DMS53 treated with DMSO at 0.1 percent for 48 hours (cell line): Measurements from ENCODE around the gene TSPYL4.
A peak's percentile ranks its signal among the peaks of the same experiment; 100 is the strongest.

Experiments used
- DNase-seq: peaks from one replicate; lab custom pipeline; 2025; ENCODE audit not compliant: unreplicated experiment; lab: John Stamatoyannopoulos, UW

Gene TSPYL4

DNA sequence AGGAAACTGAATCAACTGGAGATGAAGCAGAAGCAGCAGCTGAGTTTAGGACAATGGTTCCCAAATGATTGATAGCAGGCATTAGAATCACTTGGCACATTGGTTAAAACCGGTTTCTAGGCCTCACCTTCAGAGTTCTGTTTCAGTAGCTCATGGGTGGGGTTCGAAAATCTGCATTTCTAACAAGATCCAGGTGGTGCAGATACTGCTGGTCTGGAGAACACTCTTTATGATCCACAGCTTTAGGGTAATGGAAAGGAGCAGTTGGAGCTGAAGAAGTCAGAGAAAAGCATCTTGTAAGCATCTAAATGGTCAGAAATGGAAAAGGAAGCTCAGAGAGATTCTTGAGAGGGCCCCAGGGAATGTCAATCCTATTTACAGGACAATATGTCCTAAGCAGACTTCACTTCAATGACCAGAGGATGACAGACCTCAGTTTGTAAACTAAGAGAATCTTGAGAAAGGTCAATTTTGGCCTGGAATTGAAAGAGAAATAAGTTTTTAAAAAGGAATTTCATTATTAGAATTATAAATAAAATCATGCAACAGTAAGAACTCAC lies 17.4 kb upstream of the TSPYL4 start:
- no peak for DNase-seq

- peak; percentile 74 for DNase-seq
Observed at GRCh38 chr6:116268589-116269293, 14.9 kb upstream of the TSPYL4 start.

DNA sequence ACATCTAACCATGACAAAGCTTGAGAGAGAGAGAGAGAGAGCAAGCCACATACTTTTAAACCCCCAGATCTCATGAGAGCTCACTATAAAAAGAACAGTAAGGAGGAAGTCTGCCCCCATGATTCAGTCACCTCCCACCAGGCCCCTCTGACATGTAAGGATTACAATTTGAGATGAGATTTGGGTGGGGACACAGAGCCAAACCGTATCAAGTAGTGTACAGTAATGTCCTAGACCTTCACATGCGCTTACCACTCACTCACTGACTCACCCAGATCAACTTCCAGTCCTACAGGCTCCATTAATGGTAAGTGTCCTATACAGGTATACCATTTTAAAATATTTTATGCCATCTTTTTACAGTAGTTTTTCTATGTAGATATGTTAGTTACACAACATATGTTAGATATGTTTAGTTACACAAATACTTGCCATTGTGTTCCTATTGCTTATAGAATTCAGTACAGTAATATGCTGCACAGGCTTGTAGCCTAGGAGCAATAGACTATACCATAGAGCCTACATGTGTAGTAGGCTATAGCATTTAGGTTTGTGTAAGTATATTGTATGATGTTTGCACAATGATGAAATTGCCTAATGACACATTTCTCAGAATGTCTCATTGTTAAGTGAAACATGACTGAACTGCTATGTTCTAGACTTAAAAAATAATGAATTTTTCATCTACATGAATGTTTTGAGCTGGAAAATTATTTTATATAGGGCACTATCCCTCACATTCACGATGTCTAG lies 14.1 kb upstream of the TSPYL4 start:
- no peak for DNase-seq

GRCh38 chr6:116266803-116267202 lies 12.9 kb upstream of the TSPYL4 start:
- DNase-seq: no peak

DNA sequence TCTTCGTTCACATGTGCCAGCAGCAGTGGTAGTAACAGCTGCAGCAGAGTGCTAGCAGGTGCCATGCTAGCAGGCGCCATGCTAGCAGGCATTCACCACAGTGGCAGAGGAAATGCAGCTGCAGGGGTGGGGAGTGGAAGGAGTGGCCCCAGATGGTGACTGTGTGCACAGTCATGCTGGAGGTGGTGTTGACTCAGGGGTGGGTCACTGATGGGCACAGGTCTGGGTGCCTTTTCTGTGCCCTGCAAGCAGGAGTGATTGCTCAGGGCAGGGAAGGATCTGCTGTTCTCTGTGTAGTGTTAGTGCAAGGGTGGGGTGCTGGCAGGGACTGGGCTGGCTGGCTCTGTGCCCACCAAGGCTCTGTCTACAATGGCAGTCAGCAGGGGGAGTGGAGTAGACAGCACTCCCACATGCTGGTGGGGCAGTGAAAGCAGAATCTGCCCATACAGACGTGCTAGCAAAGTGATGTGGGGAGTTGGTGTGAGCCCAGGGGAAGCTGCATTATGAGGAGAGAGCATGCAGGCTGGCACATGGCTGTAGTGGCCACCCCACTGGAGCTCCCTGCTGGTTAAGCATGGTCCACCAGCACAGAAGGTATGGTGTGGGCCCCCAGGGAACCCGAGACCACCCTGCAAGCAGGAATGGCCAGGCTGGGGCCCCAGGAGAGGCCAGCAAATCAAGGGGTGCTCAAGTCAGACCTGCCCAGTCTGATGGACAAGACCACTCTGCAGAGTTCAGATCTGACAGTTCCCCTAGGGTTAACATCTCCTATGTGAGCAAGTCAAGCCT lies 11.4 kb upstream of the TSPYL4 start:
- no peak for DNase-seq

- DNase-seq: no peak
Observed at GRCh38 chr6:116263353-116263752, 9.5 kb upstream of the TSPYL4 start.

GRCh38 chr6:116258520-116258919 lies 4.6 kb upstream of the TSPYL4 start:
- no peak for DNase-seq

DNA sequence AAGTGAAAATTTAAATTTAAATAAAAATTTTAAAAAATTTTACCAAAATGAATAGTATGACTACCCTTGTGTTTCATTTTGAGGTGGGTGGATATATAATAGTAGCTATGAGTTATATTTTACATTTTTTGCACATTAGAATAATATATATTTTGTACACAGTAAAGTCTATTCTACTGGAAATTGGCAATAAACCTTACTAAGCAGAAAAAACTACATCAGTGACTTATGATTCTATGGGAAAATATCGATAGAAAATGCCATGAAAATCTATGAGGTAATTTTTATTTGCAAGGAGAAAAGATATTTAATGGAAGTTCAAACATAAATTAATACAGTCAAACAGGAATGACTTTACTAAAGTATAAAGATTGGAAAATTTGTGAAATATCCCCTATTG lies 2.8 kb upstream of the TSPYL4 start:
- DNase-seq: no peak

DNA sequence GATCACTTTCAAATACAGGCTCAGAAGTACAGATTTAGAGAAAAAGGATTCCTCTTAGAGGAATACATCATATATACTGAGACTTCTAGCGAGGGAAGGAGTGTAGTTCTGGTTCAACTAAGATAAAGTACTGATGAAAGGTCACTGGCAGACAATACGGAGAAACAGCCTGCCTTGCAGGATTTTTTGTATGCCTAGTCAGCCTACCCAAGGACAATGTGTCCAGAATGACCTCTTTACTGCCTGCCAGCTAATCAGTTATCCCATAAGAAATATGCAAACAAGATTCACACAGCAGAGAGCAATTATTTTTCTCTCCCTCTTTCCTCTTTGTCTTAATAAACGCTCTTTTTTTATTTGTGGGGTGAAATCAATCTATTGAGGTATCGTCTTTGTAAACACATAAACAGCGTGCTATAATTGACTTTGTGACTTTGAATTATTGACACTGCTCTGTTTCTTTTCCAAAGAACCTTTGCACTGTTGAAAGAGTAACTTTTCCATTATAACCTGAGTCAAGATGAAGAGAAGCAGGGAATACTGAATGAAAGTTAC lies 1.4 kb upstream of the TSPYL4 start:
- DNase-seq: no peak

- no peak for DNase-seq
Observed at GRCh38 chr6:116254297-116255056, 602 bp upstream of the TSPYL4 start.

DNA sequence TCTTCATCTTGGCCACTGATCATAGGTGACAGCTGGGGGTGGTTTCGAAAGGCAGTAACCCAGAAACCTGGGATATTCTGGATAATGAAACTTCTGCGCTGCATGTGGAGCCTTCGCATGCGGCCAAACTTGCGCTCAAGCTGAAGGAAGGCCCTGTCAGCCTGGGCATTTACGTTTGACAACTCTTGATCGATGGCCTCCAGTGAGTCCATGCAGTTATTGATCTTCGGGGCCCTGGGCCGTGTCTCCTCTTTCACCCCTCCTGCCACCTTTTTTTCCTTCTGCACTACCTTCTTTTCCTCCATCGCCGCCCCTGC lies 729 bp downstream of the TSPYL4 start:
- DNase-seq: no peak

DNA sequence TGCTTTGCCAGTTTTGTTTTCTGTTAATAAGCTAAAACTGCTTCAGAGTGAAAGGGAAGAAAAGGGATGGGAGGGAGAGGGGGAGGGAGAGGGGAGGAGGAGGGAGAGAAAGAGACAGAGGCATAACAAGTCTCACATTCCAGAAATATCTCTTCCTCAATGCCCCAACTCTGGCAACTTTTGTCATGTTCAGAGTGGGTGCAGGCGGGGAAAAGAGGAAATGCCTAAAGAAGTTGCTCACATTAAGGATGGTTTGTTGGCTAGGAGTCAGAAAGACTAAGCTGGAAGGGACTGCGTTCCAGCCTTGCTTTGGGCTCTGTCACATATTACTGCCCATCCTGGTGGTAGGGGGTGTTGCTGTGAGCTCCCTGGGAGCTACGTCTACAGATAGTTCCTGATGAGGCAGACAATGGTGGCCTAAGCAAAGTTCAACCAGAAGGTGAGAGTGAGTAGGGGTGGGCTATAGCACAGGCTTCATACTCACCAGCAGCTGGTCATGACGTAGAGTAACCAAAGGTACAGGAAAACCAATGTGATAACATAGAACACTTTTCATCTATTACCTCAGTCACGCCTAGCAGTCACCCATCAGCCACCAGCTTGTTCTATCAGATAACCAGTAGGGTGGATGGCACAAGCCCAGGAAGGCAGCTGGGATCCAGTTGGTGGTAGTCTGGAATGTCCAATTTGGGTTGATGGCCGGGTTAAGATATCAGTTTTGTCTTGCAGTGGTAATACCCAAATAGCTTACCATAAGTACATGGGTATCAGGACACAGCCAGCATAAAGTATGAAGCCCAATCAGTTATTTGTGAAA lies 2.1 kb downstream of the TSPYL4 start:
- DNase-seq: no peak

DNA sequence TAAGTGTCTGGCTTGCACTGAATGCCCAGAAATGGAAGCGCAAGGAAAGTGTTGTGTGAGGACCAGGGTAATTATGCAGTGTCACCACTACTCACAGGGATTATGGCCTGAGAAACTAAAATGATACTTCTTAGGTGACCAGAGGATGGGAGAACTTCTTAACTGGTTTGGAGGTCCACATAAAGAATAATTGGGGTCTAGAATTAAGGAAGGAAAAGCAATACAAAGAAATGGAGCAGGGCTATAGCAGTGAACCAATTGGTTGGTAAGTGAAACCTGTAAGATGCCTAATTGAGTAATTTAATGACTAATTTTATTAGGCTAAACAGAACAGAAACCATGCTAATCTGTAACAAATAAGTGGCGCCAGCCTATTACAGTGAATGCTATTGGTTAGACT lies 5.3 kb downstream of the TSPYL4 start:
- DNase-seq: no peak

DNA sequence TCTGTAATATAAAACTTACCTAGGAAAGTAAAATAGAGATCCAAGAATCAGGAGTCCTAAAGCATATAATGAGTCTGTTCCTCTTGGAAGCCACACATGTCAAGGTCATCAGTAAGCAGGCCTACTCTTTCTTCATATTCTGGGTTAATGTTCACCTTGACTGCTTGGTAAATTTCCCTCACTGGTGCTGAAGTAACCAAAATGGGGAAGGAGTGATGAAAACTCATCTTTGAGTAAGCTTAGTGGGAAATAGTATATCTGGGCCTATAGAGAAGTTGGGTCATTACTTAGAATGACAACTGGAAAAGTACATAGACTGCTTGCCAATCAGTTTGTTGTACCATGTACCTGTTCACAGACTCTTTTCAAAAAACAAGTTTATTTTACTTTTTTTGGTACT lies 6.6 kb downstream of the TSPYL4 start:
- DNase-seq: no peak

GRCh38 chr6:116246089-116246488 lies 7.8 kb downstream of the TSPYL4 start:
- DNase-seq: no peak

GRCh38 chr6:116244284-116244683 lies 9.6 kb downstream of the TSPYL4 start:
- DNase-seq: no peak

- DNase-seq: no peak
Observed at GRCh38 chr6:116239856-116240255, 14.0 kb downstream of the TSPYL4 start.

DNA sequence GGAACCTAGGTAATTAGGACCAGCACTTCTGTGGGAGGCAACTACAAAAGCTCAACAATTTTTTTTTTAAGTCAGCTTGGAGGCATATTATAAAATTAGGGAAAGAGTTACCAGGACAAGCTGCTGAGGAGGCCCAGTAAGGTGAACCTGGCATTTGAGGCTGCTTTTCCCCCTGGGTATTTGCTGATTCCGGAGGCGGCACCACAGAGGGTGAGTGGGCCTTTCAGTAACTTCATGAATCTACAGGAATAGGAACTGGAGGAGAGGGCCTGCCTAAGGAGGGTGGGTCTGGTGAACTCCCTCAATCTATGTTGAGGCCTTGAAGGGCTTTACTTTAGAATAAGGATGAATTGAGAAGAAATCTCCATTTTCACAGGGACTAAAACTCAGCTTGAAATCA lies 14.6 kb downstream of the TSPYL4 start:
- no peak for DNase-seq

GRCh38 chr6:116238083-116238482 lies 15.8 kb downstream of the TSPYL4 start:
- DNase-seq: no peak

DNA sequence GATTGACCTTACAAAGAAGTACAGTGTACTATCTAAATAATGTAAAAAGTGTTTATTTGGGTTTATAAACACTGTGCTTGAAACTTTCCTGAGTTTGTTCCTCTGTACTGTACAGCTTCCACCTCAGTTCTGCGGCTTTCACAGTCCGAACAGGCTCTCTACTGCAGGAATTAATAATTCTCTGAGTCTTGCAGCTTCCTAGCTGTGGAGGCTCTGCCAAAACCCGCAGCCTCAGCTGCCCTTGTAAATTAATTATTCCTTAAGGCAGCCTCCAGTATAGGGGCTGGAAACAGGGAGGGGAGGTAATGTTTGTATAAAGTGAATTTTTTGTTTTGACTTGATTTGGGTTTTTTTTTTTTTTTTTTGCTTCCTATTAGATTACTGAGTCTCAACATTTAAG lies 19.2 kb downstream of the TSPYL4 start:
- no peak for DNase-seq
